ENCODE measurements around the gene MS4A7.
"Not testable (repeated sequence)": the region's sequence is repeated elsewhere in the genome, so short reads cannot be mapped to it uniquely, and the experiment has no call there.

The MS4A7 gene, protein sequence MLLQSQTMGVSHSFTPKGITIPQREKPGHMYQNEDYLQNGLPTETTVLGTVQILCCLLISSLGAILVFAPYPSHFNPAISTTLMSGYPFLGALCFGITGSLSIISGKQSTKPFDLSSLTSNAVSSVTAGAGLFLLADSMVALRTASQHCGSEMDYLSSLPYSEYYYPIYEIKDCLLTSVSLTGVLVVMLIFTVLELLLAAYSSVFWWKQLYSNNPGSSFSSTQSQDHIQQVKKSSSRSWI

GRCh38 chr11:60378354-60378753, at the start of gene MS4A7:
Gene MS4A7, plus strand, starts transcription at chr11:60378532. Its CDS starts 4,610 bp downstream, at chr11:60383142.
- DNase-seq: no peak

DNA sequence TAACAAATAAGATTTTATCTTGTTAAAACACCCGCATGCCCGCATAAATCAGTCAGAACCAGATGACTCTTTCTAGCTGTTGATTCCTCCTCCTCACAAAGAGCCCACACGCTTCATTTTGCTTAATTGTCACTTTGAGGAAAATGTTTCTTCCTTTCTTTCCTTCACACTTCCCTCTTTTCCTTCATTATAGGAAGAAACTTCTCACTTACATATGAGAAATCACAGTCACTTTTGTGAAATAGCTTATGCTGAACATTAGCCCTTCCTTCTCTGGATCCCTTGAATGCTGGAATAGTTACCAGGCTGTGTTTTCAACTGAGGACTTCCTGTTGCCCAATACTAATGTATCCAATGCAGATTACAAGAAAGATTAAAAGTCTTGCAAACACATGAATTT, 45.5 kb upstream of the MS4A7 start:
- DNase-seq: no peak

GRCh38 chr11:60334005-60334620, 44.2 kb upstream of the MS4A7 start:
- DNase-seq: peak; percentile 6 to 40 (median 20)

- no peak for DNase-seq
These were observed 41.5 kb upstream of the MS4A7 start for GRCh38 chr11:60336767-60337391.

GRCh38 chr11:60338053-60338452, 40.3 kb upstream of the MS4A7 start:
- DNase-seq: no peak

GRCh38 chr11:60339356-60339755, 39.0 kb upstream of the MS4A7 start:
- no peak for DNase-seq

DNA sequence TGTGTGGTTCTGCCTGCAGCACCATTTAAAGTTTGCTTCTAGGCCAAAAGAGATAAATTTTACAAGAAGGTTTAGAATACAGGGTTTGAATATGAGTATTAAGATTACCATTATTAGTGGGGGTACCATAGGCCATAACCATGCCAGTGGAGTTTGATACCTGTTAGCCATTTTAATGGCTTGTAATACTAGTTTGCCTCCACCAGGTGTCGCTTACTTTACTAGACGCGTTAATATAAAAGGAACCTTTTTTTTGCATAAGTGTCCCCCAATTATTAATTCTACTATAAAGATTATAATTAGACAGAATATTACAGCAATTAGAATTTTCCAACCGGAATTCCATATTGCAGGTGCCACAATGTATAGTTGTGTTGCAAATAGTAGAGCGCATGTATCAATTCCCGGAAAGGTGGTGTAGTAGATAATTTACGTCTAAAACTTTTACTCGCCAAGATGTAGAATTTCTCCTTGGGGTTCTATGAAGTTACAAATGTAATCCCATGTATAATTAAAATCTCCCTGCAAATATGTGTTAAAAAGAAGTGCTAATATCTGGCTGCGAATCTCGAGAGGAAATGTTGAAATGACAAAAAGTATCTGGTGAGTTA, 35.1 kb upstream of the MS4A7 start:
- DNase-seq: no peak

DNA sequence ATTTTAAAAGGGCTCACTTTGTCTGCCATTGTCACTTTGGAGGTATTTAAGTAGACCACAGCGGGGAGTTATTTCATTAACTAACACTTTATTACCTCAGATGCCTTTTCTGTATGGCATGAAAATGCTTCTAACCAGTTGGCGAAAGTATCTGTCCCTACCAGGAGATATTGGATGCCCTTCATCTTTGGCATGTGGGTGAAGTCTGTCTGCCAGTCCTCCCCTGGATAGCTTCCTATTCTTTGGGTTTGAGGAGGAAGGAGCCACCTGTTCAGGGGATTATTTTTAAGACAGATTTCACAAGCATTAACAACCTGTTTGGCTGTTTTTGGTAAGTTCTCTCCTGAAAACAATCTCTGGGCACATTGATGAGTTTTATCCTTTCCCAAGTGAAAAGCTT, 34.2 kb upstream of the MS4A7 start:
- no peak for DNase-seq

- no peak for DNase-seq
These were observed 32.8 kb upstream of the MS4A7 start for GRCh38 chr11:60345489-60345888.

- no peak for DNase-seq
These were observed 31.1 kb upstream of the MS4A7 start for GRCh38 chr11:60347084-60347797.

GRCh38 chr11:60348116-60348515, 30.2 kb upstream of the MS4A7 start:
- no peak for DNase-seq

DNA sequence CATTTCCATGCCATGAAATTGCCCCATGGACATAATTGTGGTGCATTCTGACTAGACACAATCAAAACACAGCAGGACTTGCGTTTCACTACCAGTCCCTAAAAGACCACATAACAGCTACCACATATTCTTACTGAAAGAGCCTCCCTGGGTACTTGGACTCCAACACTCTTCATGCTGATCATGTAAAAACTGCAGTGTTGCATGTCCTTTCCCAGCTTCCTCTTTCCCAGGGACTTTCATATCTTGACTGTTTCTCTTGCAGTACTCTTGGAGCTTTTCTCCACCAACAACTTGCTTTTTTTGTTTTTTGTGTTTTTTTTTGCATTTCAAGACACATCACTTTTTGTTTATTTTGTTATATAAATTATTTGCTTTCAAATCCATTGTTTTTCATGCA, 28.3 kb upstream of the MS4A7 start:
- DNase-seq: no peak

DNA sequence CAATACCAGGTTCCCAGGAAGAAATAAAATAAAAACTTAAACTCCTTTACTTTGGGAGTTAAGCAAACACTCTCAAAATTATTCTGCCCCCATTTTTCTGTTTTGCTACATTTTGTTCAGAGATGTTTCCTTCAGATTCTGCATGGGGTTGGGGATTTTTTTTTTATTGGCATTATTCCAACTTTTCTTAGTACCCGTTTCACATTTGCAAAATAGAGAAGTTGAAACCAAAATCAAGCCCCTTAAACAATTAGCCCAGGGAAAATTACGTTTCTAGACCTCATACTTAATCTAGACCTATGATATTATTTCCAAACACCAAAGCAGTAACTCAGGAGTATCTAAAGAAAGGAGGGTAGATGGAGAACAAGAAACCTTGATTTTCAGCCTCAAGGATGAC, 20.6 kb upstream of the MS4A7 start:
- no peak for DNase-seq

DNA sequence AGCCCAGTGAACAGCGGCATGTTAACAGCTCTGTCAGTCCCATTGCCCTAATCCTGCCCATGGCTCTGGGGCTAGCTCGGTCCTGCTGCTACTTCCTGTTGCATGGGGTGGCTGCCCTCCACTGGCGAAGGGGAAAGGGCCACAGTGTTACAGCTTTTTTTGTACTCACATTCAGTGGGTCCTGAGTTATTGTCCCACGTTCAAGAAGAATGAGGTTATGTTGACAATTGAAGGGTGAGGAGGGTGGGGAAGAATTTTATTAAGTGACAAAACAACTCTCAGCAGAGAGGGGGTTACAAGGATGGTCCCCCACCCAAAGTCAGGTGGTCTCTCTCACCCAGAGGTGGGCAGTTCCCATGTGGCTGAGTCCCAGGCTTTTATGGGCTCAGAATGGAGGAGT, 17.7 kb upstream of the MS4A7 start:
- no peak for DNase-seq

GRCh38 chr11:60362241-60362640, 16.1 kb upstream of the MS4A7 start:
- DNase-seq: no peak

- DNase-seq: peak; percentile 5 to 28 (median 11)
These were observed 14.5 kb upstream of the MS4A7 start for GRCh38 chr11:60363542-60364470.

DNA sequence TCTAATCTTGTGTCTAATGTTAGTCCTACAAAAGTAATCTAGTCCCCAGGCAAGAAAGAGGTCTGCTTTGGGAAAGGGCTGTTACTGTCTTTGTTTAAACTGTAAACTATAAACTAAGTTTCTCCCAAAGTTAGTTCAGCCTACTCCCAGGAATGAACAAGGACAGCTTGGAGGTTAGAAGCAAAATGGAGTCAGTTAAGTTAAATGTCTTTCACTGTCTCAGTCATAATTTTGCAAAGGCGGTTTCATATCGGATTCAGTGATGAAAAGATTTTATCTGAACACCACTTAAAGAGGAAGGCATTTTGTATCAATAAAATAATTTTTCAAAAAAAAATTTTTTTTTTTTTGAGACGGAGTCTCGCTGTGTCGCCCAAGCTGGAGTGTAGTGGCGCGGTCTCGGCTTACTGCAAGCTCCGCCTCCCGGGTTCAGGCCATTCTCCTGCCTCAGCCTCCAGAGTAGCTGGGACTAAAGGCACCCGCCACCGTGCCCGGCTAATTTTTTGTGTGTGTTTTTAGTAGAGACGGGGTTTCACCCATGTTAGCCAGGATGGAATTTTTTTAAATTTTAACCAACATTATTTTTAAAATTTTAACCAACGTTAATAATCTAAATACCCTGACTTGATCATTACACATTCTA, 11.9 kb upstream of the MS4A7 start:
- DNase-seq: not testable (repeated sequence)

DNA sequence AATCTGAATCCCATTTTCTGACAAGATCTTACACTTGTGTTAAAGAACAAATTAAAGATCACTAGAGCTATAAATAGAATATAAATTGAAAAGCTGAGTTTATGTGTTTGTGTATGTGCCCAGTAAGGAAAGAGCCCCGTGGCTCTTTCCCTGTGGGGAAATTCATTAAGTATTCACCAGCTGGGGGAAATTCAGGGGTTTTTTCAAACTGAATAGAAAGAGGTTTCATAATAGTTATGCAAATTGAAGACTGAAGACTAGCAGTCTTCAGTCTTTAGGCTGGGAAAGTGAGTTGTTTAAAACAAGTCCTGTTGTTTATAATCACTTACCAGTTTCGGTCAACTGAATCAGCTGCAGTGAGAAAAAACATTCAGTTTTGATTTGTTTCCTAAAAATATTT, 11.3 kb upstream of the MS4A7 start:
- no peak for DNase-seq

DNA sequence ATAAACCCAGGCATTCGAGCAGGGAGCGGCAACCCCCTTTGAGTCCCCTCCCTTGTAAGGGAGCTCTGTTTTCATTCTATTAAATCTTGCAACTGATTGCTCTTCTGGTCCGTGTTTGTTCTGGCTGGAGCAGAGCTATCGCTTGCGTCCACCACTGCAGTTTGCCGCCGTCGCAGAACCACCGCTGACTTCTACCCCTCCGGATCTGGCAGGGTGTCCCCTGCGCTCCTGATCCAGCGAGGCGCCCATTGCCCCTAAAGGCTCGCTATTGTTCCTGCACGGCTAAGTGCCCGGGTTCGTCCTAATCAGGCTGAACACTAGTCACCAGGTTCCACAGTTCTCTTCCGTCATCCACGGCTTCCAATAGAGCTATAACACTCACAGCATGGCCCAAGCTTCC, 10.4 kb upstream of the MS4A7 start:
- no peak for DNase-seq

- DNase-seq: no peak
These were observed 8.0 kb upstream of the MS4A7 start for GRCh38 chr11:60370252-60370810.

DNA sequence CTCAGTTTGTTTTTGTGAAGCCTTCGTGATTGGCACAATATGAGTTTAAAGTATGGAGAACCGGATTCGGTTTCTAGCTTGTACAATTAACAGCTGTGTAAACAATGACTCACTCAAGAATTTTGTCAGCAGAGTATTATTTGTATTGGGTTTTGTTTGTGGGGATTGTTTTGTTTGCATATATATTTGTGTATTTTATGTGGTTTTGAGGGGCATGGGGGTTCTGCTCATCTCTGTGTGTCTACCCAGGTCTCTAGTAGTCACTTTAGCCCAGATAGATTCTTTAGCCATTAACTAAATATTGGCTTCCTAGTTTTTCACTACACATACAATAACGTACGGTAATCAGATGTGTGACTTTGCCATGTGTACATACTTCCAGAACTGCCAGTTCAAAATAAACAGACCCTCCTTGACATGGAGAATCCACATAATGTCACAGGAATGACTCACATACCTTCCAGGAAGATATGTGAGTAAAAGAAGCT, 7.5 kb upstream of the MS4A7 start:
- no peak for DNase-seq
